Endothelial cell of hepatic sinusoid (primary cell): ENCODE data around the gene ZNF418.
"Not testable (repeated sequence)": the region's sequence is repeated elsewhere in the genome, so short reads cannot be mapped to it uniquely, and the experiment has no call there.

ENCODE experiments used
- in situ Hi-C: cut with HindIII; loops from 2 replicates; pipeline ENCODE4 v1.10.0; 2017; ENCODE audit warnings: low sequenced_read_pairs

The ZNF418 gene

GRCh38 chr19:57890706-57891105, 44.5 kb downstream of the ZNF418 start:
- in situ Hi-C loops: not testable (repeated sequence)

- in situ Hi-C loops: no loop called here
These were observed 46.5 kb downstream of the ZNF418 start, which contains the start of gene ZNF814 for GRCh38 chr19:57888560-57889231. Gene ZNF814, minus strand, starts transcription at chr19:57889037. Its CDS starts 235 bp downstream, at chr19:57888802.

- in situ Hi-C loops: no loop called here
These were observed 47.1 kb downstream of the ZNF418 start for GRCh38 chr19:57888107-57888559.

- in situ Hi-C loops: no loop called here
These were observed 47.8 kb downstream of the ZNF418 start for GRCh38 chr19:57887195-57887941.

GRCh38 chr19:57886046-57886445, 49.2 kb downstream of the ZNF418 start:
- in situ Hi-C loops: no loop called here

- in situ Hi-C loops: not testable (repeated sequence)
These were observed 61.1 kb downstream of the ZNF418 start for GRCh38 chr19:57873883-57874799.

- in situ Hi-C loops: no loop called here
These were observed 62.8 kb downstream of the ZNF418 start for GRCh38 chr19:57872450-57872849.
